Keratinocyte (primary cell): ENCODE data around the gene ZNF335. TPM values are rescaled to one million over a fixed set of nuclear protein-coding genes. Genes with fewer than 3 reads are reported as not detected.

ENCODE experiments used
- DNase-seq: peaks from one replicate; pipeline ENCODE4 v3.0.0-alpha.2; 2011; ENCODE audit warnings: low read depth, missing footprints, low spot score
- FAIRE-seq: peaks from 2 replicates; lab custom pipeline; 2011; peaks lifted over from hg19 to GRCh38; lab: Jason Lieb, UNC
- H2AFZ ChIP-seq: 2 replicates; pipeline ENCODE4 v1.6.0; 2012; ENCODE audit warnings: low read length, control low read depth, inconsistent platforms; ENCODE audit not compliant: control insufficient read depth
- H3K27ac ChIP-seq: 2 replicates; pipeline ENCODE4 v1.5.1; 2011; ENCODE audit warnings: low read length; ENCODE audit not compliant: control insufficient read depth, insufficient read depth
- H3K27me3 ChIP-seq: 3 replicates; pipeline ENCODE4 v1.6.0; 2011; ENCODE audit warnings: low read length; ENCODE audit not compliant: control insufficient read depth, insufficient read depth; ENCODE audit errors: extremely low read depth
- H3K36me3 ChIP-seq, 2 experiments: 2 replicates in 1 of 2; 3 replicates in 1 of 2; pipeline ENCODE4 v1.5.1; 2011; ENCODE audit warnings: low read length in 2 of 2, mild to moderate bottlenecking in 1 of 2; ENCODE audit not compliant: control insufficient read depth in 2 of 2, insufficient read depth in 2 of 2; ENCODE audit errors: extremely low read depth in 1 of 2
- H3K4me1 ChIP-seq: 3 replicates; pipeline ENCODE4 v1.5.1; 2011; ENCODE audit warnings: low read length; ENCODE audit not compliant: control insufficient read depth, insufficient read depth; ENCODE audit errors: extremely low read depth
- H3K4me2 ChIP-seq: 3 replicates; pipeline ENCODE4 v1.6.0; 2011; ENCODE audit warnings: low read depth, low read length; ENCODE audit not compliant: control insufficient read depth, insufficient read depth; ENCODE audit errors: extremely low read depth
- H3K4me3 ChIP-seq, 3 experiments: fragments of 200-600 bp in 1 of 3; sonication (generic) in 1 of 3; 2 replicates in 2 of 3; 3 replicates in 1 of 3; pipeline ENCODE4 v1.5.1; 2011 to 2016; ENCODE audit warnings: low read length in 3 of 3, mild to moderate bottlenecking in 3 of 3, control low read depth in 2 of 3, inconsistent platforms in 1 of 3, low read depth in 1 of 3, mixed read lengths in 1 of 3, mixed run types in 1 of 3, moderate library complexity in 1 of 3; ENCODE audit not compliant: control insufficient read depth in 2 of 3, insufficient read depth in 2 of 3; ENCODE audit errors: extremely low read depth in 1 of 3
- H3K79me2 ChIP-seq: 2 replicates; pipeline ENCODE4 v1.6.0; 2012; ENCODE audit warnings: low read length; ENCODE audit not compliant: control insufficient read depth, insufficient read depth
- H3K9ac ChIP-seq: 3 replicates; pipeline ENCODE4 v1.6.0; 2011; ENCODE audit warnings: low read length; ENCODE audit not compliant: control insufficient read depth, insufficient read depth; ENCODE audit errors: extremely low read depth
- H3K9me1 ChIP-seq: 3 replicates; pipeline ENCODE4 v1.6.0; 2011; ENCODE audit warnings: low read length; ENCODE audit not compliant: control insufficient read depth, insufficient read depth; ENCODE audit errors: extremely low read depth
- H3K9me3 ChIP-seq: 2 replicates; pipeline ENCODE4 v1.5.1; 2012; ENCODE audit warnings: low read depth, low read length; ENCODE audit not compliant: control insufficient read depth
- H4K20me1 ChIP-seq: 3 replicates; pipeline ENCODE4 v1.6.0; 2011; ENCODE audit warnings: low read length; ENCODE audit not compliant: control insufficient read depth, insufficient read depth; ENCODE audit errors: extremely low read depth
- EZH2 ChIP-seq: IDR thresholded peaks from one replicate; pipeline ENCODE4 v1.6.1; 2012; ENCODE audit warnings: inconsistent platforms, mild to moderate bottlenecking, low read length, moderate library complexity
- dilution Hi-C: fragments of 300-500 bp; cut with MboI; formaldehyde crosslinking; loops from one replicate; pipeline ENCODE4 v1.7.0; 2020; ENCODE audit warnings: low sequenced_read_pairs; ENCODE audit not compliant: extremely low pct_ligation_motif_present
- polyA plus RNA-seq, 5 experiments: library from polyadenylated mRNA; depleted of rRNA in 3 of 5; stranded (reverse) in 3 of 5; stranded (forward) in 1 of 5; unstranded in 1 of 5; fragments of >200 nt; gene quantifications; 1 replicate in 1 of 5; 2 replicates in 3 of 5; 3 replicates in 1 of 5; pipeline versions ENCODE4 v1.2.1 to v1.2.3, GENCODE V29; 2011 to 2012; ENCODE audit warnings: missing spikeins in 2 of 5, low read depth in 1 of 5, low replicate concordance in 1 of 5
- TF ChIP-seq, protein P1 (sequence below), 3 experiments: IDR thresholded peaks in 1 of 3; conservative IDR thresholded peaks in 1 of 3; optimal IDR thresholded peaks in 1 of 3; 2 replicates in 2 of 3; 3 replicates in 1 of 3; pipeline versions ENCODE3 to v1.5.1; 2011; ENCODE audit warnings: low read length in 3 of 3, mild to moderate bottlenecking in 3 of 3, moderate library complexity in 2 of 3, control low read depth in 1 of 3, inconsistent platforms in 1 of 3; ENCODE audit not compliant: insufficient read depth in 2 of 3; ENCODE audit errors: extremely low read depth in 1 of 3

The ZNF335 gene
- polyA plus RNA-seq, 1 donor (not counting 4 experiments of a cell fraction or from before 2014, with no cell fraction given): 5.8 TPM

GRCh38 chr20:45925821-45926506 is 46.0 kb downstream of the ZNF335 start:
- Histone ChIP-seq H3K9ac (no peak overlapping the region), H3K79me2 (no peaks in the 10 kb centered on the region), H3K4me1 (no peaks in the 10 kb centered on the region), H3K27me3 (peaks cover 2% of the 10 kb centered on the region), H3K36me3 (no peaks in the 10 kb centered on the region), H3K9me1 (no peaks in the 10 kb centered on the region), H3K4me2 (no peak overlapping the region), H3K4me3 (no peak overlapping the region), H4K20me1 (no peaks in the 10 kb centered on the region), H3K9me3 (no peaks in the 10 kb centered on the region), H2AFZ (no peak overlapping the region), H3K27ac (no peak overlapping the region)
- TF ChIP-seq, protein P1, sequence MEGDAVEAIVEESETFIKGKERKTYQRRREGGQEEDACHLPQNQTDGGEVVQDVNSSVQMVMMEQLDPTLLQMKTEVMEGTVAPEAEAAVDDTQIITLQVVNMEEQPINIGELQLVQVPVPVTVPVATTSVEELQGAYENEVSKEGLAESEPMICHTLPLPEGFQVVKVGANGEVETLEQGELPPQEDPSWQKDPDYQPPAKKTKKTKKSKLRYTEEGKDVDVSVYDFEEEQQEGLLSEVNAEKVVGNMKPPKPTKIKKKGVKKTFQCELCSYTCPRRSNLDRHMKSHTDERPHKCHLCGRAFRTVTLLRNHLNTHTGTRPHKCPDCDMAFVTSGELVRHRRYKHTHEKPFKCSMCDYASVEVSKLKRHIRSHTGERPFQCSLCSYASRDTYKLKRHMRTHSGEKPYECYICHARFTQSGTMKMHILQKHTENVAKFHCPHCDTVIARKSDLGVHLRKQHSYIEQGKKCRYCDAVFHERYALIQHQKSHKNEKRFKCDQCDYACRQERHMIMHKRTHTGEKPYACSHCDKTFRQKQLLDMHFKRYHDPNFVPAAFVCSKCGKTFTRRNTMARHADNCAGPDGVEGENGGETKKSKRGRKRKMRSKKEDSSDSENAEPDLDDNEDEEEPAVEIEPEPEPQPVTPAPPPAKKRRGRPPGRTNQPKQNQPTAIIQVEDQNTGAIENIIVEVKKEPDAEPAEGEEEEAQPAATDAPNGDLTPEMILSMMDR (optimal IDR thresholded peaks at IDR 0.05 in 1 of 3, IDR thresholded peaks at IDR 0.05 in 1 of 3, conservative IDR thresholded peaks at IDR 0.05 in 1 of 3; ENCODE audit: extremely low read depth in 1 of 3, insufficient read depth in 2 of 3, low read length in 3 of 3): no peak
- no peak for TF ChIP-seq EZH2
- FAIRE-seq (no peak), DNase-seq (no peak)
- dilution Hi-C loops: no loop called here

- Histone ChIP-seq H3K9ac (no peak overlapping the region), H3K27ac (no peak overlapping the region), H3K27me3 (peaks cover 2% of the 10 kb centered on the region), H3K36me3 (no peaks in the 10 kb centered on the region), H3K4me1 (no peaks in the 10 kb centered on the region), H3K9me1 (no peaks in the 10 kb centered on the region), H4K20me1 (no peaks in the 10 kb centered on the region), H3K9me3 (no peaks in the 10 kb centered on the region), H3K79me2 (no peaks in the 10 kb centered on the region), H3K4me3 (no peak overlapping the region), H3K4me2 (no peak overlapping the region), H2AFZ (no peak overlapping the region)
- FAIRE-seq: no peak
- dilution Hi-C loops: no loop called here
- no peak for DNase-seq
- TF ChIP-seq, protein P1 (optimal IDR thresholded peaks at IDR 0.05 in 1 of 3, IDR thresholded peaks at IDR 0.05 in 1 of 3, conservative IDR thresholded peaks at IDR 0.05 in 1 of 3; ENCODE audit: extremely low read depth in 1 of 3, insufficient read depth in 2 of 3, low read length in 3 of 3): no peak
- no peak for TF ChIP-seq EZH2
Measured at GRCh38 chr20:45924391-45925261, 47.4 kb downstream of the ZNF335 start.
